K562 (cell line): Measurements from ENCODE around the gene SLC5A3. TPM values are rescaled to one million over a fixed set of nuclear protein-coding genes. Genes with fewer than 3 reads are reported as not detected.

Source experiments
- ATAC-seq: fragments of 200-7000 bp; cut with Tn5 transposase; 3 replicates; pipeline ENCODE4 v1.9.1; 2020; ENCODE audit warnings: moderate library complexity
- BruUV-seq: library from RNA; stranded (reverse); fragments of 400-500 nt; replicated peaks from 2 replicates; lab custom pipeline; 2021; lab: Mats Ljungman, UMichigan
- CTCF ChIA-PET: fragments of 300-600 bp; formaldehyde crosslinking; extraction: SDS; loops from one replicate; lab custom pipeline; 2021; ENCODE audit warnings: low intra/inter-chr PET ratio; lab: Yijun Ruan, JAX
- POLR2A ChIA-PET: fragments of 300-600, 350-650 bp; sonication (Branson Sonifier 250); formaldehyde crosslinking; extraction: SDS; loops from one replicate; lab custom pipeline; 2021; ENCODE audit warnings: antibody characterized with exemption, inconsistent platforms; lab: Yijun Ruan, JAX
- DNase-seq, 4 experiments: peaks; one replicate each; pipeline versions ENCODE4 v3.0.0 to v3.0.0-alpha.2; 2011 to 2018; ENCODE audit warnings: low spot score in 3 of 4, mixed read lengths in 3 of 4; ENCODE audit errors: extremely low read depth in 1 of 4
- FAIRE-seq: peaks from 2 replicates; lab custom pipeline; 2011; peaks lifted over from hg19 to GRCh38; lab: Jason Lieb, UNC
- H2AFZ ChIP-seq: 2 replicates; pipeline ENCODE4 v1.6.0; 2011; ENCODE audit warnings: low read depth, low read length, control low read depth, inconsistent platforms
- H3K27ac ChIP-seq: fragments of 200-600 bp; 3 replicates; pipeline ENCODE4 v1.8.0; 2011; ENCODE audit warnings: low read depth, mild to moderate bottlenecking, control low read depth, inconsistent platforms, low read length, moderate library complexity, mixed read lengths; ENCODE audit errors: extremely low read depth
- H3K27me3 ChIP-seq, 2 experiments: fragments of 300-600 bp in 1 of 2; 2 replicates in 1 of 2; 3 replicates in 1 of 2; pipeline versions ENCODE4 v1.6.0 to v1.8.0; 2011; ENCODE audit warnings: inconsistent platforms in 2 of 2, low read length in 2 of 2, mild to moderate bottlenecking in 1 of 2, mixed read lengths in 1 of 2, moderate library complexity in 1 of 2; ENCODE audit not compliant: control insufficient read depth in 2 of 2, insufficient read depth in 2 of 2
- H3K36me3 ChIP-seq: fragments of 300-600 bp; 3 replicates; pipeline ENCODE4 v1.8.0; 2011; ENCODE audit warnings: mild to moderate bottlenecking, low read length, inconsistent platforms; ENCODE audit not compliant: control insufficient read depth, insufficient read depth
- H3K4me1 ChIP-seq, 2 experiments: fragments of 200-600 bp in 1 of 2; replicated peaks in 1 of 2; 2 replicates in 1 of 2; 3 replicates in 1 of 2; pipeline versions ENCODE4 v1.5.1 to v1.8.0; 2011; ENCODE audit warnings: inconsistent platforms in 2 of 2, low read length in 2 of 2, mild to moderate bottlenecking in 1 of 2, mixed read lengths in 1 of 2, moderate library complexity in 1 of 2; ENCODE audit not compliant: control insufficient read depth in 2 of 2, insufficient read depth in 2 of 2
- H3K4me2 ChIP-seq: 2 replicates; pipeline ENCODE4 v1.6.1; 2011; ENCODE audit warnings: low read length, control low read depth, inconsistent platforms, mixed read lengths; ENCODE audit not compliant: insufficient read depth
- H3K4me3 ChIP-seq: fragments of 200-600 bp; sonication (generic), shearing (Covaris generic); 2 replicates; pipeline ENCODE4 v1.5.1; 2016; ENCODE audit warnings: control low read depth, inconsistent platforms
- H3K79me2 ChIP-seq: fragments of 200-600 bp; 3 replicates; pipeline ENCODE4 v1.8.0; 2011; ENCODE audit warnings: low read length, inconsistent platforms; ENCODE audit not compliant: control insufficient read depth, insufficient read depth
- H3K9ac ChIP-seq, 2 experiments: 2 replicates each; pipeline versions ENCODE4 v1.6.0 to v1.6.1; 2011; ENCODE audit warnings: low read depth in 2 of 2, low read length in 2 of 2, control low read depth in 1 of 2, inconsistent platforms in 1 of 2, mild to moderate bottlenecking in 1 of 2, mixed read lengths in 1 of 2; ENCODE audit not compliant: insufficient read depth in 1 of 2
- H3K9me1 ChIP-seq: one replicate; pipeline ENCODE4 v1.6.0; 2011; ENCODE audit warnings: inconsistent platforms, mild to moderate bottlenecking, low read length, moderate library complexity; ENCODE audit not compliant: control insufficient read depth, insufficient read depth
- H3K9me3 ChIP-seq: replicated peaks from 2 replicates; pipeline ENCODE4 v1.5.1; 2011; ENCODE audit warnings: low read depth, low read length, inconsistent platforms; ENCODE audit not compliant: control insufficient read depth, insufficient read depth
- H4K20me1 ChIP-seq: replicated peaks from 2 replicates; pipeline ENCODE4 v1.6.1; 2011; ENCODE audit warnings: low read length, inconsistent platforms, mixed read lengths; ENCODE audit not compliant: control insufficient read depth, insufficient read depth
- NR2C1 ChIP-seq, 2 experiments: fragments of 450-650 bp; IDR thresholded peaks; 2 replicates each; pipeline ENCODE4 v1.6.1; 2017; ENCODE audit warnings: mild to moderate bottlenecking in 2 of 2, antibody characterized with exemption in 1 of 2, inconsistent platforms in 1 of 2, missing compliant biosample characterization in 1 of 2, missing genetic modification characterization in 1 of 2
- SREBF2 ChIP-seq: sonication (generic); formaldehyde crosslinking; IDR thresholded peaks from 2 replicates; pipeline ENCODE4 v1.4.0; 2020; ENCODE audit warnings: mild to moderate bottlenecking, missing genetic modification reagents
- WGBS: fragments of 100-300 bp; shearing (Covaris generic); methylation state at CpG from one replicate; pipeline ENCODE4 v1.1.6; 2016; ENCODE audit warnings: low coverage, mixed read lengths; ENCODE audit not compliant: insufficient coverage; ENCODE audit errors: missing lambda C conversion rate; 5-methylcytosine and 5-hydroxymethylcytosine counted together
- in situ Hi-C: fragments of 300-500 bp; cut with MboI; formaldehyde crosslinking; loops from 4 replicates; pipeline ENCODE4 v1.15.0; 2018; ENCODE audit warnings: inconsistent platforms, mixed read lengths
- intact Hi-C: fragments of 100-400 bp; cut with micrococcal nuclease; formaldehyde crosslinking; loops from 2 replicates; pipeline ENCODE4 v1.14.2; 2022
- polyA plus RNA-seq, 8 experiments: library from polyadenylated mRNA; depleted of rRNA in 4 of 8; stranded (reverse) in 5 of 8; unstranded in 3 of 8; fragments of >200 nt; fragmentation: Nextera tagmentation in 2 of 8; fragmentation: Illumina TruSeq in 1 of 8; extraction: Ambion mirVana in 2 of 8; extraction: Trizol in 1 of 8; gene quantifications; 2 replicates each; pipeline versions ENCODE4 v1.2.1 to v1.2.3, GENCODE V29; 2011 to 2014; ENCODE audit warnings: inconsistent platforms in 1 of 8, missing spikeins in 1 of 8
- total RNA-seq, 7 experiments: library from RNA; depleted of rRNA in 6 of 7; stranded (reverse); fragments of >200 nt in 6 of 7; fragmentation: Illumina TruSeq in 2 of 7; extraction: Trizol in 2 of 7; gene quantifications; 2 replicates each; pipeline versions ENCODE4 v1.2.1 to v1.2.3, GENCODE V29; 2011 to 2021; ENCODE audit warnings: low replicate concordance in 1 of 7

SLC5A3 gene
- total and polyA plus RNA-seq, 9 of the 15 experiments (the other 6 are each of a cell fraction or from before 2014, with no cell fraction given) = 2.9 to 20.6 (median 9.0) TPM

DNA sequence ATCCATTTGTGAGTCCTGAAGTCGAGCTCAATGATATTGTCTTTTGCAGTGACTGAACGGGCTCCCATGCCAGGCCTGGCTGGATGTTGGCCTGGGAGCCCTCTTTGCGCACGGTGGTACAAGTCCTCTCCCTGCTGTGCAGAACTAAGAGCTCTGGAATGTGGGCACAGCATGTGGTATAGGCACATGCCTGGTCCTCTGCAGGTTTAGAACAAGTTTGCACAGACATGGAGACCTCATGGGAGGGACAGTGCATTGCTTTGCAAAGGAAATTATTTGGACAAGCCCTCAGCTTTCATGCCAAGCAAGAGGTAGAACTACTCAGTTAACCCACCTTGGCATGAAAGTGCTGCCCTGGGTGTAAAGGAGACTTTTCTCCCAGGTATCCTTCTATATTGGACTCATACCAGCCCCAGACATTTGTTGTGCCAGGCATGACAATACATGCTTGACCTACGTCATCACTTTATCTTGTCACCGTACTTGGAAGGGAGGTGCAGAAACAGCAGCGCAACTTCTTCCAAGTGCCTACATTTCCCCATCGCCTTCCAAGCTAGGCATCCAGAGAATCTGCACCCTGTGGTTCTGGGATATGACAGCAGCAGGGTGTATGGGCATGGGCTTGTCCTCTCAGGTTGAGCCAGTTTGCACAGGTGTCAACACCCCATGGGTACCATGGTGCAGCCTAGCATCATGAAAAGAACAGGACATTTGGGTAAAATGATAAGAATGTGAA is 37.6 kb upstream of the SLC5A3 start:
- no peak overlapping the region for H2AFZ ChIP-seq
- H3K9me1 ChIP-seq = no peaks in the 10 kb centered on the region
- no peak overlapping the region for H3K9ac ChIP-seq
- DNase-seq = no peak
- peaks cover 0 to 4% of the 10 kb centered on the region in 2 experiments; a peak in 3 of 5 replicates for H3K4me1 ChIP-seq
- no peak overlapping the region for H3K4me2 ChIP-seq
- CTCF ChIA-PET = no interaction called here
- WGBS = 29% methylated on average over 8 of the region's 8 CpGs
- no peak overlapping the region for H3K27ac ChIP-seq
- no peak for TF ChIP-seq NR2C1 (IDR thresholded peaks at IDR 0.05)
- TF ChIP-seq NR2C1 (tag; IDR thresholded peaks at IDR 0.05) = 0 out of 2 replicates have a peak, but pooled peaks have one; percentile 38
- TF ChIP-seq SREBF2 (CRISPR knock-in tag) = no peak
- TF ChIP-seq, all 486 proteins: peak for 1
- Histone ChIP-seq H3K4me3 (no peak overlapping the region), H3K27me3 (peaks cover 8 to 21% of the 10 kb centered on the region in 2 experiments; a peak in 4 of 5 replicates), H3K36me3 (no peaks in the 10 kb centered on the region), H3K79me2 (no peaks in the 10 kb centered on the region), H3K9me3 (no peaks in the 10 kb centered on the region), H4K20me1 (no peaks in the 10 kb centered on the region)
- no peak for FAIRE-seq
- ATAC-seq = no peak
- intact Hi-C loops (no loop called here), in situ Hi-C loops (no loop called here)
- POLR2A ChIA-PET = interaction anchor here (0.9 to 1.3 kb wide), 2 partner anchors 13 to 19 kb away, joined by 3 to 5 read pairs; no protein-coding TSS in a partner anchor
- no TSS peak for BruUV-seq
